Stimulated activated CD8-positive, alpha-beta memory T cell treated with anti-CD3 and anti-CD28 coated beads, Interleukin-7, amount 100 ng/mL, for 4 hours (primary cell): ENCODE data around the gene PRKCZ.
"Not testable (repeated sequence)": the region's sequence is repeated elsewhere in the genome, so short reads cannot be mapped to it uniquely, and the experiment has no call there.

ENCODE experiments used
- DNase-seq, 2 donors: peaks; one replicate each; pipeline ENCODE4 v3.0.0-alpha.2; 2020; ENCODE audit warnings: low read depth in 2 of 2

Gene PRKCZ

DNA sequence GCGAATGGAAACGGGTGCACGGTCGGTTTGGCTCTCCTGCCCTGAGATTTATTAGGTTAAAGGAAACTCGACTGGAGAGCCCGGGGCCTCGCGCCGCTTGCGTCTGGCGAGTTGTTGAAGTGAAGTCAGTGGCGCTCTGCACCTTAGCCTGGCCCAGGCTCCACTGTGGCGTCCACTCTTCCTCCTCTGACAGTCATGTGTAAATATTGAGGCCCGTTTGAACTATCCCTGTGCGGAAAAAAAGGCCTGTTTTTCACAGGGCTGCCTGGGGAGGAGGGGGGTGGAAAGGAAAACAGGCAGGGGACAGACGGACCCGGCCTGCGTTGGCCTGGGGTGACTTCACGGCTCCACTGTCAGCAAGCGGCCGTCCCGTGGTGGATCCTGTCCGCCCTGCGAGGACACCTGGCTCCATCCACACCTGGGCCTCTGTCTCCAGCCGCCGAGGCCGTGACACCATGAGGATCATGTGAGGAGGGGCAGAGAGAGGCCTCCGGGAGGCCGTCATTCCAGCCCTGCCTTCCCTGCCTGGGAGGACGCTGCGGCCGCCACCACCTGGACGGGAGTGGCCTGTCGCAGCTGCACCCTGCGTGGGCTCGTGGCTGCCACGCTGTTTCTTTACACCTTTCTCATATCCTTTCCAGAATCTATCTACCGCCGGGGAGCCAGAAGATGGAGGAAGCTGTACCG, 84.6 kb downstream of the PRKCZ start:
- DNase-seq: no peak

DNA sequence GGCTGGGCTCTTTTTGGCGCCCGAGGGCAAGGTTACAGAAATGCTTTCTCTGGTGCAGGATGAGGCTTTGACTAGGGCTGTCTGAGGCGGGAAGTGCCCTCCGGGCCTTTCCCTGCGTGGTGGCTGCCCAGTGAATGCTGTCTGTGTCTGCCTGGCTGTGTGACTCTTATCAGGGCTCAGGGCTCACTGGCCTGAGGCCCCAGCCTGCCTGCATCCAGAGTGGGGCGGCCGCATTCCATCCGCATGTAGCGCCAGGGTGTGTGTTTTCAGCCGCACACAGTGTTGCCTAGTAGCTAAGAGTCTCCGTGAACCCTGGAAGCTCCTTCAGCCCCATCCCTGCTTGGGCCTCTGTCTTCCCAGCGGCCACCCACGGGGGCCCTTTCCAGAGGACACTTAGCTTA, 85.2 kb downstream of the PRKCZ start:
- no peak for DNase-seq

DNA sequence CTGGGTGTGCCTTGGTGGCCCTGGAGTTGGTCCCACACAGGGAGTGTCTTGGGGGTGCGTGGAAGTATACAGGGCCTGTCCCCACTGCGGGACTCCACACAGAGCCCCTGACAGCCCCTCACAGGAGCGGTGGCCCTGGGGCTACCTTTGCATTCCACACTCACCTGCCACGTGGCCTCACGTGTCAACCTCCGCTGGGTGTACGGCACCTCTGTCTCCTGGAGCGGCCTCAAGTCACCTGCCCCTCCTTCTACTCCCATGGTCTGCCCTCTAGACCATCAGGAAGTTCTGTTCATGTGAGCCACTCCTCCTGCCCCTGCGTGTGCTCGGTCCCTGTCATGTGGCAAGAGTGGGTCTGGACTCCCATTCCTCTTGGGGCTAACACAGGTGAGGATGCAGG, 85.7 kb downstream of the PRKCZ start:
- no peak for DNase-seq

GRCh38 chr1:2136386-2137235, 86.4 kb downstream of the PRKCZ start:
- no peak for DNase-seq

DNA sequence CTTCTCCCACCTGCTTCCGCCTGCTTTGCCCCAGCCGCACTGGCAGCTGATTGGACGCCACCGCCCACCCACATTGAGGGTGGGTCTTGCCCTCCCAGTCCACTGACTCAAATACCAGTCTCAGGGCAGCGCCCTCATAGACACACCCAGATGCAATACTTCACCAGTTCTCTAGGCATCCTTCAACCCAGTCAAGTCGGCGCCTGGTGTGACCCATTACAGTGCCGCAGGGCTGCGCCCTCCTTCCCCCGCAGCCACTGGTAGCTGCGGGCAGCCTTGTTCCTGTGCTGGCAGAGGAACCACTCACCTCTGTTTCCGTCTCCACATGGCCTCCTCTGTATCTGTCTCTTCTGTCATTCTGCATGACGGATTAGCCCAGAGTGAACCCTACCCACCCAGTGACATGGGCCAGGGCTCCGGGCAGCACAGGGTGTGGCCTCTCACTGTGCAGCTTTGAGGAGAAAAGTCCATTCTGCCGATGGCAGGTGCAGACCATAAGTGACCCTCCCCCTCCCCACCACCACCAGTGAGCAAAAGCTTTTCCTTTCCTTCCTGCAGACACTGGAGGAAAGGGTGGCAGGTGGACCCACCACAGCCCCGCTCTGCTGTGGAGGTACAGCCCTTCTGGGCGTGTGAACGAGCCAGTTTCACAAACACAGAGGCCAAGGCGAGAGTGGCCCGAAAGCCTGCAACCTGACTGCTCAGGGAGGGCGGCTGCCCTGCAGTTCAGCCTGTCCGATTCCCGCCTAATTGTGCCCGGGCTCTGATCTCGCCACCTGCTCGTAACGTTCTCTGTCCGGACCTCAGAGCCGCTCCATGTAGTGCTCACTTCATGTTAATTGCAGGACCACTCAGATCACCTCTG, 87.3 kb downstream of the PRKCZ start:
- DNase-seq: no peak

- DNase-seq: not testable (repeated sequence)
These were observed 88.9 kb downstream of the PRKCZ start for GRCh38 chr1:2139156-2139555.

DNA sequence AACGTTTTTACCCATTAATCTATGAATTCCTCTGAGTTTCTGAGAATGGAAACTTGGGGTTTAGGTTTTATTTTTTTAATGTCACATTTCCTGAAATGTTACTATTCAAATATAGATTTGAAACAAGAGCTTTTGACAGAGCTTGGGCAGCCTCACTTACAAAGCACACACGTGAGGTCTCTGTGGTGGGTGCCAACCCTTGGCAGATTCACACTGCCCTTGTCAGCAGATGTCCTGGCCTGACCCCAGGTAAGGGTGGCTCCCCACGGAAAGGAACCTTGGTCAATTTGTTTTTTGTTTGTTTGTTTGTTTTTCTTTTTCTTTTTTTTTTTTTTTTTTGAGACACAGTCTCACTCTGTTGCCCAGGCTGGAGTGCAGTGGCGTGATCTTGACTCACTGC, 90.8 kb downstream of the PRKCZ start:
- DNase-seq: no peak

DNA sequence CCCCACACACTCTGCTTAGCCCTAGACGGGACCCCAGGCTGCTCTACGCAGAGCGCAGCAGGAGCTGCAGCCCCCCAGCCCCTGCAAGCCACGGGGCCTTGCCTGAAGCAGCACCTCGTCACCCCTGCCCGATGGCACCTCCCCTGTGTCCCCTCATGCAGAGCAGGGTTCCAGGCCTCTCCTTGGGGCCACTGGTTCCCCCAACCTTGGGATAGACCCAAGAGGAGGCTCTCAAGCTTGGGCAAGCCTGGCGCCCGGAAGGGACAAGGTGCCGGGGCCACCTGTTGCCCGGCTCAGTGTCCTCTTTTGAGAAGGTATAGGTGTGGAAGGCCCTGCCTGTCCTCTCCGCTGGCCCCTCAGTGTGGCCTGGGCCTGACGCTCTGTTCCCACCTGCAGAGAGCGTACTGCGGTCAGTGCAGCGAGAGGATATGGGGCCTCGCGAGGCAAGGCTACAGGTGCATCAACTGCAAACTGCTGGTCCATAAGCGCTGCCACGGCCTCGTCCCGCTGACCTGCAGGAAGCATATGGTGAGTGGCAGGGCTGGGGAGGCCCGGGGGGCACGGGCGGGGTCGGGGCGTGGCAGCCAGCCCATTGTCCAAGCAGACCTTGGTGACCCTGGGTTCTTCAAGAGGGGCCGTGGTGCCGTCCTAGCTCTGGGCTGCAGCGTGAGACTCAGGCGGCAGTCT, 93.7 kb downstream of the PRKCZ start:
- DNase-seq: no peak

GRCh38 chr1:2144501-2145090, 94.4 kb downstream of the PRKCZ start:
- no peak for DNase-seq

DNA sequence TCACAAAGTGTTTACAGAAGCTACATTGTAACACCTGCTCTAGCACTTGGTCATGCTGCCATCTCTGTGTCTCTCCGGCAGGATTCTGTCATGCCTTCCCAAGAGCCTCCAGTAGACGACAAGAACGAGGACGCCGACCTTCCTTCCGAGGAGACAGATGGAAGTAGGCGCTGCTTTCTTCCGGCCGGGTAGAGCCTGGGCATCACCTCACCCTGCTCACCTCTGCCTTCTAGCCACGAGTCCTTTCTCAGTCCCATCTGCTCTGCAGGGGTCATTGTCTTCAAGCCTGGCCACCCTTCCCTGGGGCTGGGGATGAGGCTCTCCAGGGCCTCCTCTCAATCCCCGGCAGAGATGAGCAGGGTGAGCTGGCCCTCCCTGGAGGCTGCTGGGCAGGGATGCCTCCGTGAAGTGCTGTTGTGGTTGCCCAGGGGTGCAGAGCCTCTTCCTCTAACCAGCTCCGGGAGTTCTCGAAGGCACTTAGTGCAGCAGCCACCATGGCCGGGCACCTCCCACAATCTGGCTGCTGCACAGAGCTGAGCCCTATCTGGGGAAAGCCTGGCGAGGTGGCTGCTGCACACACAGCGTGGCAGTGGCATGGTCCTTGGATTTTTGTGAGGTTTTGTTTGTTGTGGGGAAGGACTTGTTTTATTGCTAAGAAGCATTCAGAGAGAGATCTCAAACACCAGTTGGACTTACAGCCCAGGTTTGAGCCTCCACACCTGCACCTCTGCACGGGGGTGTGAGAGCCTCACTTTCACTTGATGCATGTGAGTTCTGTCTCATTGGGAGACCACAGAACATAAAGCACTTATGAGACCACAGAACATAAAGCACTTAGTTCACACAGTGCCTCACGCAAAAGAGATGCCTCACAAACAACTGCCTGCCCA, 96.0 kb downstream of the PRKCZ start:
- DNase-seq: peak in 1 of 2 donors; percentile 9

GRCh38 chr1:2146836-2147517, 96.8 kb downstream of the PRKCZ start:
- DNase-seq: no peak

- DNase-seq: not testable (repeated sequence)
These were observed 97.7 kb downstream of the PRKCZ start for GRCh38 chr1:2147869-2148268.

DNA sequence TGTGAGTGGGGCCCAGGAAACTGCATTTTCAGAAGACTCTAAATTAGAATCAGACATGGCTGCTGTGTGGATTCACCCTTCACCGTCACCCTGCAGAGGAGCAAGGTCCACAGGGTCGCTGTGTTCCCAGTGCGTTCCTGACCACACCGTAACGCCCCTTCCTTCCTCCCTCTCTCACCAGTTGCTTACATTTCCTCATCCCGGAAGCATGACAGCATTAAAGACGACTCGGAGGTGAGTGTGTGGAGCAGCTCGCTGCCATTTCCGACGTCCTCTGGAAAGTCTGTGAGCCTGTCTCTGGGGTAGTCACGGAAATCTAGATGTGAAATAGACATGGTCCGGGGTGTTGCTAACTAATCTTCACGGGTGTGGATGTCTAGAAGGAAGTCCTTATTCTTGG, 98.5 kb downstream of the PRKCZ start:
- DNase-seq: peak; percentile 17 to 29

DNA sequence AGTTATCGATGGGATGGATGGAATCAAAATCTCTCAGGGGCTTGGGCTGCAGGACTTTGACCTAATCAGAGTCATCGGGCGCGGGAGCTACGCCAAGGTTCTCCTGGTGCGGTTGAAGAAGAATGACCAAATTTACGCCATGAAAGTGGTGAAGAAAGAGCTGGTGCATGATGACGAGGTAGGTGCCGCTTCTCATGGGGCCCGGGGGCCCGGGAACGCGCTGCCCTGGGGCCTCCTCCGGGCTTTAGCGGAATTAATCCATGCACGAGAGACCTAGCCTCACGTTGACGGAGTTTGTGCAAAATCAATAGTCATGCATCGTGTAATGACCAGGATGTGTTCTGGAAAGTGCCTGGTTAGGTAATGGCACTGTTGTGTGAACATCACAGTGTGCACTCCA, 100.6 kb downstream of the PRKCZ start:
- no peak for DNase-seq

DNA sequence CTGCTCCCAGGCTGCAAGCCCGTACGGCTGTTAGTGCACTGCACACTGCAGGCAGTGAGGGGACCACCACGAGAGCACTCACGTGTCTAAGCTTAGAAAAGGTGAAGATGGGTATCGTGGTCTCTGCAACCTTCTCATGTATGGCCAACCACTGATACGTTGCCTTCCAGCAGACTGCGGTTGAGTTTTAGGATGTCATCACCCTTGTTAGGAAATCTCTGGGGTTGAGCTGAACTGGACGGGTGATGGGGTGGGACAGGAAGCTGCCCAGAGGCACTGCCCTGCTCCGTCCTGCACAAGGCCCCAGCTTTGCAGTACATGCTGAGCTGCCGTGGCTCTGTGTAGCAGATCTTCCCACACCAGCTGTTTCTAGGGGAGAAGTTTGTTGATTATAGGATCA, 101.0 kb downstream of the PRKCZ start:
- DNase-seq: no peak

DNA sequence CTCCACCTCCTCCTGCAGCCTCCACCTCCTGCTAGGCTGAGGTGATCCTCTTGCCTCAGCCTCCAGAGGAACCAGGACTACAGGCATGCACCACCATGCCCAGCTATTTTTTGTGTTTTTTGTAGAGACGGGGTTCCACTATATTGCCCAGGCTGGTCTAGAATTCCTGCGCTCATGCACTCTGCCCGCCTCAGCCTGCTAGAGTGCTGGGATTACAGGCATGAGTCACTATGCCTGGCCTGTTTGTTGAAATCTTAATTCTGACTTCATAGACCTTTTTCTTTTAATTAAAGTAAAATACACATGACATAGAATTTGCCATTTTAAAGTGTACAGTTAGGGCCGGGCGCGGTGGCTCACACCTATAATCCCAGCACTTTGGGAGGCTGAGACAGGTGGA, 101.7 kb downstream of the PRKCZ start:
- DNase-seq: no peak

DNA sequence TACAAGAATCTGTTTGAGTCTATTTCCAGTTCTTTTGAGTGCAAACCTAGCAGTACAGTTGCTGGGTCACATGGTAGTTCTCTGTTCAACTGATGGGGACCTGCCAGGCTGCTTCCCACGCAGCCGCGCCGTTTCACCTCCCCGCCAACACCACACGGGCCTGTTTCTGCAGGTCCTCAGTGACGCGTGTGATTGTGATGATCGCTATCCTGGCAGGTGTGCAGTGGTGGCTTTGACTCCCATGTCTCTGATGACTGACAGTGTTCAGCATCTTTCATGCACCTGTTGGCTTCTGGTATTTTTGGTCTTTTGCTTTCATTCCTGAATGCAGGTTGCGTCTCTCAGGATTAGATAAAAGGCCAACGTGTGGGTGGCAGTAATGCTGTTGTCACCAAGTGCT, 102.7 kb downstream of the PRKCZ start:
- peak in 1 of 2 donors; percentile 21 for DNase-seq

DNA sequence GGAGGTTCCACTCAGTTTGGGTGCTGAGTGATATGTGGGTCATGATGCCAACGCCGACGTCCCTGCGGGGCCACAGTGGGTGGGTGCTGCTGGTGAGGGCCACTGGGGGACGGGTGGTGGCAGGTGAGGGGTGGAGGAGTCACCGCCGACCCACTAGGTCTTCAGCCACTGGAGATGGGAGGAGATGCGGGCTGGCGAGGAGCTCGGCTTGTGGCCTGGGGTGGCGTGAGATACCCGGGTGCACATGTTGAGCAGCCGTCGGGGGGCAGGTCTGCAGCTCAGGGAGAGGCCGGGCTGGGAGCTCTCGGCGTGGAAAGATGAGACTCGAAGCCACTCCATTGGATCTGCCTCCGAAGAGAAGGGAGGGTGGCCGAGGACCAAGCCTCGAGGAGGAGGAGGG, 103.8 kb downstream of the PRKCZ start:
- no peak for DNase-seq

- no peak for DNase-seq
These were observed 105.0 kb downstream of the PRKCZ start for GRCh38 chr1:2155147-2155598.

- no peak for DNase-seq
These were observed 105.6 kb downstream of the PRKCZ start for GRCh38 chr1:2155788-2156187.
